HL-60 (cell line): ENCODE results near the gene SPATA9.
"Not testable (repeated sequence)": the region's sequence is repeated elsewhere in the genome, so short reads cannot be mapped to it uniquely, and the experiment has no call there.

ENCODE experiments used
- DNase-seq, 2 experiments: peaks; one replicate each; pipeline ENCODE4 v3.0.0-alpha.2; 2010 to 2020; ENCODE audit warnings: low read depth in 1 of 2, low spot score in 1 of 2
- H3K27ac ChIP-seq: fragments of 250-450 bp; sonication (Bioruptor Pico); replicated peaks from 2 replicates; pipeline ENCODE4 v1.5.1; 2020; ENCODE audit warnings: mild to moderate bottlenecking, moderate library complexity
- H3K27me3 ChIP-seq: fragments of 250-450 bp; sonication (Bioruptor Pico); 2 replicates; pipeline ENCODE4 v1.5.1; 2021; ENCODE audit warnings: mild to moderate bottlenecking, moderate library complexity; ENCODE audit not compliant: insufficient read depth, poor library complexity, severe bottlenecking
- H3K4me3 ChIP-seq: replicated peaks from 2 replicates; pipeline ENCODE4 v1.5.1; 2011; ENCODE audit warnings: mild to moderate bottlenecking, control low read depth, low read length; ENCODE audit not compliant: insufficient read depth
- CTCF ChIP-seq: IDR thresholded peaks from one replicate; pipeline ENCODE4 v1.5.1; 2011; ENCODE audit warnings: low read length, control low read depth, inconsistent platforms; ENCODE audit not compliant: insufficient read depth
- GABPA ChIP-seq: IDR thresholded peaks from 2 replicates; pipeline ENCODE4 v1.6.1; 2012; ENCODE audit warnings: low read depth
- POLR2AphosphoS5 ChIP-seq: IDR thresholded peaks from 2 replicates; pipeline ENCODE4 v1.6.1; 2012; ENCODE audit warnings: low read depth
- SPI1 ChIP-seq: IDR thresholded peaks from 2 replicates; pipeline ENCODE4 v1.6.1; 2012; ENCODE audit warnings: low read depth, mild to moderate bottlenecking, borderline replicate concordance
- TF ChIP-seq, protein P1 (sequence below): IDR thresholded peaks from 2 replicates; pipeline ENCODE4 v1.6.1; 2012; ENCODE audit warnings: low read depth; ENCODE audit not compliant: insufficient replicate concordance

The SPATA9 gene

GRCh38 chr5:95634081-95634480, 48.7 kb downstream of the SPATA9 start:
- Histone ChIP-seq H3K27me3 (no peaks in the 10 kb centered on the region), H3K27ac (no peak overlapping the region), H3K4me3 (no peak overlapping the region)
- TF ChIP-seq SPI1 (no peak), CTCF (no peak)
- DNase-seq, result no peak

DNA sequence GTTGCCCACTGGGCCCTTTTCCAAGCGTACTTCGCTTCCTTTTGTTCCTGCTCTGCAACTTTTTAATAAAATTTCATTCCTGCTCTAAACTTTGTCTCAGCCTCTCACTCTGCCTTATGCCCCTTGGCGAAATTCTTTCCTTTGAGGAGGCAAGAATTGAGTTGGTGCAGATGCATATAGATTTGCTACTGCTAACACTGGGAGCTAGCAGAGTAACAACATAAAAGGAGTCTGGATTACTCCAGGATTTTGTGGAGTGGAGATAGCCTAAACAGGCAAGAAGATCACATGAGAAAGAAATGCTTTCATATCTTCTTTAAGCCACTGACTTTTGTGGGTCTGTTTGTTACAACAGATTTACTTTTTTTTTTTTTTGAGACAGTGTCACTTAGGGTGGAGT, 49.1 kb downstream of the SPATA9 start:
- TF ChIP-seq, protein P1, sequence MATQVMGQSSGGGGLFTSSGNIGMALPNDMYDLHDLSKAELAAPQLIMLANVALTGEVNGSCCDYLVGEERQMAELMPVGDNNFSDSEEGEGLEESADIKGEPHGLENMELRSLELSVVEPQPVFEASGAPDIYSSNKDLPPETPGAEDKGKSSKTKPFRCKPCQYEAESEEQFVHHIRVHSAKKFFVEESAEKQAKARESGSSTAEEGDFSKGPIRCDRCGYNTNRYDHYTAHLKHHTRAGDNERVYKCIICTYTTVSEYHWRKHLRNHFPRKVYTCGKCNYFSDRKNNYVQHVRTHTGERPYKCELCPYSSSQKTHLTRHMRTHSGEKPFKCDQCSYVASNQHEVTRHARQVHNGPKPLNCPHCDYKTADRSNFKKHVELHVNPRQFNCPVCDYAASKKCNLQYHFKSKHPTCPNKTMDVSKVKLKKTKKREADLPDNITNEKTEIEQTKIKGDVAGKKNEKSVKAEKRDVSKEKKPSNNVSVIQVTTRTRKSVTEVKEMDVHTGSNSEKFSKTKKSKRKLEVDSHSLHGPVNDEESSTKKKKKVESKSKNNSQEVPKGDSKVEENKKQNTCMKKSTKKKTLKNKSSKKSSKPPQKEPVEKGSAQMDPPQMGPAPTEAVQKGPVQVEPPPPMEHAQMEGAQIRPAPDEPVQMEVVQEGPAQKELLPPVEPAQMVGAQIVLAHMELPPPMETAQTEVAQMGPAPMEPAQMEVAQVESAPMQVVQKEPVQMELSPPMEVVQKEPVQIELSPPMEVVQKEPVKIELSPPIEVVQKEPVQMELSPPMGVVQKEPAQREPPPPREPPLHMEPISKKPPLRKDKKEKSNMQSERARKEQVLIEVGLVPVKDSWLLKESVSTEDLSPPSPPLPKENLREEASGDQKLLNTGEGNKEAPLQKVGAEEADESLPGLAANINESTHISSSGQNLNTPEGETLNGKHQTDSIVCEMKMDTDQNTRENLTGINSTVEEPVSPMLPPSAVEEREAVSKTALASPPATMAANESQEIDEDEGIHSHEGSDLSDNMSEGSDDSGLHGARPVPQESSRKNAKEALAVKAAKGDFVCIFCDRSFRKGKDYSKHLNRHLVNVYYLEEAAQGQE, result no peak
- TF ChIP-seq CTCF, result no peak
- no peak for TF ChIP-seq POLR2AphosphoS5
- no peak for TF ChIP-seq GABPA
- TF ChIP-seq SPI1, result no peak
- DNase-seq, result no peak
- Histone ChIP-seq H3K27me3 (no peaks in the 10 kb centered on the region), H3K27ac (no peak overlapping the region), H3K4me3 (no peak overlapping the region)

DNA sequence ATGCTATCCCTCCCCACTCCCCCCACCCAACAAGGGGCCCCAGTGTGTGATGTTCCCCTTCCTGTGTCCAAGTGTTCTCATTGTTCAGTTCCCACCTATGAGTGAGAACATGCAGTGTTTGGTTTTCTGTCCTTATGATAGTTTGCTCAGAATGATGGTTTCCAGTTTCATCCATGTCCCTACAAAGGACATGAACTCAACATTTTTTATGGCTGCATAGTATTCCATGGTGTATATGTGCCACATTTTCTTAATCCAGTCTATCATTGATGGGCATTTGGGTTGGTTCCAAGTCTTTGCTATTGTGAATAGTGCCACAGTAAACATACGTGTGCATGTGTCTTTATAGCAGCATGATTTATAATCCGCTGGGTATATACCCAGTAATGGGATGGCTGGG, 49.8 kb downstream of the SPATA9 start:
- H3K4me3 ChIP-seq, H3K27ac ChIP-seq, DNase-seq, H3K27me3 ChIP-seq: not testable (repeated sequence)

DNA sequence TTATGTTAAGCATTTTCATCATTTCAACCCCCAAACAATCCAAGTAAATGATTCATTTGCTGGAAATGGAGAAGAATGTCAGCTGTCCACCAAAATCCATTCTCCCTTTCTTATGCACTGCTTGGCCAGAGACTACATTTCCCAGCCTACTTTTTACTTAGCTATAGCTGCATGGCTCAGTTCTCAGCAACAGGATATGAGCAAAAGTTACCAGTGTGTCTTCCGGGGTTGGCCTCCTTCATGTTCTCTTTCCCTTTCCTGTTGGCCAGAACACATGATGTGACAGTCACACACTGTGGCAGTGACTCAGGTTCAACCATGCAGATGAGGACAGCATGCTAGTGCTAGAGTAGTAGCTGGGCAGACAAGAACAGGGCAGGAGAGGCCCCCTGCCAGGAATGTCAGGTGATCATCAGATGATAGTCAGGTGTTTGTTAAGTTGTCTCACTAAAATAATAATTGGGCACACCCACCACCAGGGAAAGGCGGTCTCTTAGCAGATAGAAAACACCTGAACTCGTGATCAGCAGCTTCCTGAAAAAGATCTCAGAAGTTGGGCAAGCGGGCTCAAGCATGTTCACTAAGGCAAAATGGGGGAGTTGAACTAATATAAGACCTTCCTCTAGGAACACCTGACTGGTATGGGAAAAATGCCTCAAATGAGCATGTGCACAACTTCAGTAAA, 50.7 kb downstream of the SPATA9 start:
- no peak for DNase-seq
- no peak overlapping the region for H3K4me3 ChIP-seq
- no peak overlapping the region for H3K27ac ChIP-seq
- no peaks in the 10 kb centered on the region for H3K27me3 ChIP-seq
- TF ChIP-seq CTCF, result no peak
- TF ChIP-seq, protein P1, result no peak
- TF ChIP-seq SPI1, result no peak
- TF ChIP-seq GABPA, result no peak
- TF ChIP-seq POLR2AphosphoS5, result no peak
